SU-DHL-6 (cell line): ENCODE data around the gene SPTLC1.
"Not testable (repeated sequence)": the region's sequence is repeated elsewhere in the genome, so short reads cannot be mapped to it uniquely, and the experiment has no call there.

Experiments used
- H2AFZ ChIP-seq: fragments of 200-600 bp; sonication (generic); 2 replicates; pipeline ENCODE4 v1.6.1; 2014; ENCODE audit warnings: low read depth, mild to moderate bottlenecking, moderate library complexity, mixed read lengths, antibody characterized with exemption, low read length; ENCODE audit not compliant: severe bottlenecking
- H3F3A ChIP-seq: fragments of 200-600 bp; shearing (Covaris generic); 2 replicates; pipeline ENCODE4 v1.6.0; 2016; ENCODE audit warnings: antibody characterized with exemption, mild to moderate bottlenecking; ENCODE audit not compliant: insufficient read depth
- H3K27ac ChIP-seq: fragments of 200-600 bp; sonication (generic); 2 replicates; pipeline ENCODE4 v1.5.1; 2016; ENCODE audit warnings: low read depth, mild to moderate bottlenecking, low read length, moderate library complexity, mixed read lengths
- H3K27me3 ChIP-seq: fragments of 200-600 bp; sonication (generic), shearing (Covaris generic); 2 replicates; pipeline ENCODE4 v1.6.0; 2014; ENCODE audit warnings: mild to moderate bottlenecking, low read length
- H3K36me3 ChIP-seq: fragments of 200-600 bp; sonication (generic); 2 replicates; pipeline ENCODE4 v1.6.1; 2014; ENCODE audit warnings: mild to moderate bottlenecking, low read length, mixed read lengths
- H3K4me2 ChIP-seq: fragments of 300-600, 200-600 bp; shearing (Covaris generic), sonication (generic); 2 replicates; pipeline ENCODE4 v1.6.0; 2014; ENCODE audit warnings: low read length, low read depth, mild to moderate bottlenecking; ENCODE audit not compliant: poor library complexity, severe bottlenecking
- H3K4me3 ChIP-seq: fragments of 200-600 bp; sonication (generic); 2 replicates; pipeline ENCODE4 v1.5.1; 2014; ENCODE audit warnings: antibody characterized with exemption, low read length, mild to moderate bottlenecking, mixed read lengths; ENCODE audit not compliant: insufficient read depth, poor library complexity, severe bottlenecking
- H3K79me2 ChIP-seq: fragments of 200-600 bp; sonication (generic); 2 replicates; pipeline ENCODE4 v1.6.1; 2014; ENCODE audit warnings: mild to moderate bottlenecking, low read length, moderate library complexity; ENCODE audit not compliant: insufficient read depth
- H3K9ac ChIP-seq: fragments of 200-600 bp; sonication (generic); 2 replicates; pipeline ENCODE4 v1.7.0; 2014; ENCODE audit warnings: mild to moderate bottlenecking, low read length
- H3K9me2 ChIP-seq: fragments of 200-600 bp; sonication (generic); replicated peaks from 2 replicates; pipeline ENCODE4 v1.6.1; 2014; ENCODE audit warnings: low read length; ENCODE audit not compliant: insufficient read depth
- H3K9me3 ChIP-seq: fragments of 200-600 bp; sonication (generic); 2 replicates; pipeline ENCODE4 v1.6.1; 2014; ENCODE audit warnings: low read length, mixed read lengths; ENCODE audit not compliant: insufficient read depth
- H4K20me1 ChIP-seq: fragments of 200-600 bp; sonication (generic); 2 replicates; pipeline ENCODE4 v1.6.1; 2014; ENCODE audit warnings: low read depth, mild to moderate bottlenecking, antibody characterized with exemption, low read length, moderate library complexity, mixed read lengths
- CTCF ChIP-seq: fragments of 200-600 bp; sonication (generic); IDR thresholded peaks from one replicate; pipeline ENCODE4 v1.5.1; 2017; ENCODE audit warnings: antibody characterized with exemption, mild to moderate bottlenecking, low read length, moderate library complexity; ENCODE audit not compliant: insufficient read depth, poor library complexity, severe bottlenecking
- EZH2phosphoT487 ChIP-seq: fragments of 200-600 bp; sonication (generic), shearing (Covaris generic); conservative IDR thresholded peaks from 2 replicates; pipeline ENCODE4 v1.6.1; 2018; ENCODE audit warnings: mild to moderate bottlenecking, antibody characterized with exemption, low read length, moderate library complexity, mixed read lengths

Gene SPTLC1

GRCh38 chr9:92133949-92134604, 18.9 kb upstream of the SPTLC1 start:
- Histone ChIP-seq H3K9me3 (no peaks in the 10 kb centered on the region; the same call in 1 of the 2 replicates), H3K79me2 (no peaks in the 10 kb centered on the region), H2AFZ (peak overlapping the region; percentile 76), H3K4me2 (no peak overlapping the region), H3F3A (no peaks in the 10 kb centered on the region), H4K20me1 (no peaks in the 10 kb centered on the region), H3K36me3 (no peaks in the 10 kb centered on the region), H3K27ac (no peak overlapping the region), H3K4me3 (no peak overlapping the region), H3K9me2 (no peaks in the 10 kb centered on the region), H3K27me3 (no peaks in the 10 kb centered on the region), H3K9ac (no peak overlapping the region)
- TF ChIP-seq CTCF (peak; percentile 96), EZH2phosphoT487 (no peak)

- H3K79me2 ChIP-seq, H3K36me3 ChIP-seq, H4K20me1 ChIP-seq, H2AFZ ChIP-seq, H3K27ac ChIP-seq, H3K4me2 ChIP-seq, H3K9me3 ChIP-seq, H3F3A ChIP-seq, H3K9me2 ChIP-seq, H3K9ac ChIP-seq, H3K27me3 ChIP-seq, H3K4me3 ChIP-seq: not testable (repeated sequence)
Measured at GRCh38 chr9:92132913-92133312, 17.7 kb upstream of the SPTLC1 start.

GRCh38 chr9:92132501-92132900, 17.3 kb upstream of the SPTLC1 start:
- no peaks in the 10 kb centered on the region for H4K20me1 ChIP-seq
- H3K9me2 ChIP-seq, result no peaks in the 10 kb centered on the region
- H3K4me3 ChIP-seq, result no peak overlapping the region
- no peak for TF ChIP-seq EZH2phosphoT487
- TF ChIP-seq CTCF, result no peak
- no peaks in the 10 kb centered on the region for H3F3A ChIP-seq
- H3K79me2 ChIP-seq, result no peaks in the 10 kb centered on the region
- H2AFZ ChIP-seq, result no peak overlapping the region
- no peaks in the 10 kb centered on the region; the same call in 1 of the 2 replicates for H3K9me3 ChIP-seq
- H3K27ac ChIP-seq, result no peak overlapping the region
- no peaks in the 10 kb centered on the region for H3K27me3 ChIP-seq
- H3K36me3 ChIP-seq, result no peaks in the 10 kb centered on the region
- H3K9ac ChIP-seq, result no peak overlapping the region
- no peak overlapping the region for H3K4me2 ChIP-seq

GRCh38 chr9:92122800-92123199, 7.6 kb upstream of the SPTLC1 start:
- TF ChIP-seq EZH2phosphoT487 (no peak), CTCF (no peak)
- Histone ChIP-seq H3K9me2 (no peaks in the 10 kb centered on the region), H3K9me3 (no peaks in the 10 kb centered on the region), H3K36me3 (no peaks in the 10 kb centered on the region), H3K4me3 (no peak overlapping the region), H3K4me2 (no peak overlapping the region), H4K20me1 (no peaks in the 10 kb centered on the region), H3K79me2 (no peaks in the 10 kb centered on the region), H2AFZ (no peak overlapping the region), H3K27me3 (no peaks in the 10 kb centered on the region), H3K27ac (no peak overlapping the region), H3F3A (no peaks in the 10 kb centered on the region), H3K9ac (no peak overlapping the region)
